GM15510 (cell line): Measurements from ENCODE around the gene CFP.

Experiments used
- POLR2A ChIP-seq: IDR thresholded peaks from 3 replicates; pipeline ENCODE4 v1.6.1; 2011; ENCODE audit warnings: borderline replicate concordance; ENCODE audit not compliant: insufficient read length; ENCODE audit errors: extremely low read depth

The CFP gene

GRCh38 chrX:47619486-47620302 lies 10.0 kb downstream of the CFP start, which contains the start of gene SYN1:
TSS of gene SYN1 (minus strand) at chrX:47619857. CDS start at chrX:47619728, 129 bp downstream.
- TF ChIP-seq POLR2A: no peak

- TF ChIP-seq POLR2A: no peak
Measured at GRCh38 chrX:47618923-47619485, 10.7 kb downstream of the CFP start.

GRCh38 chrX:47614618-47615017 lies 15.1 kb downstream of the CFP start:
- no peak for TF ChIP-seq POLR2A

- TF ChIP-seq POLR2A: no peak
Measured at GRCh38 chrX:47613082-47613481, 16.6 kb downstream of the CFP start.

GRCh38 chrX:47612418-47612817 lies 17.3 kb downstream of the CFP start:
- no peak for TF ChIP-seq POLR2A

- TF ChIP-seq POLR2A: no peak
Measured at GRCh38 chrX:47611926-47612325, 17.8 kb downstream of the CFP start.

GRCh38 chrX:47611489-47611888 lies 18.2 kb downstream of the CFP start:
- TF ChIP-seq POLR2A: no peak

GRCh38 chrX:47610511-47610910 lies 19.2 kb downstream of the CFP start:
- TF ChIP-seq POLR2A: no peak

- TF ChIP-seq POLR2A: no peak
Measured at GRCh38 chrX:47608130-47608810, 21.5 kb downstream of the CFP start.

GRCh38 chrX:47607091-47607490 lies 22.6 kb downstream of the CFP start:
- TF ChIP-seq POLR2A: no peak

- TF ChIP-seq POLR2A: no peak
Measured at GRCh38 chrX:47605024-47605423, 24.7 kb downstream of the CFP start.

GRCh38 chrX:47597222-47597621 lies 32.5 kb downstream of the CFP start:
- no peak for TF ChIP-seq POLR2A

GRCh38 chrX:47596256-47596655 lies 33.5 kb downstream of the CFP start:
- no peak for TF ChIP-seq POLR2A

- no peak for TF ChIP-seq POLR2A
Measured at GRCh38 chrX:47595716-47596251, 33.9 kb downstream of the CFP start.

GRCh38 chrX:47593522-47593921 lies 36.2 kb downstream of the CFP start:
- no peak for TF ChIP-seq POLR2A

- TF ChIP-seq POLR2A: no peak
Measured at GRCh38 chrX:47590984-47591383, 38.7 kb downstream of the CFP start.
